ENCODE results near the gene CARD11. TPM values are rescaled to one million over a fixed set of nuclear protein-coding genes. Genes with fewer than 3 reads are reported as not detected.

CARD11 gene
- total RNA-seq, 4 donors from 2014 or later: 0.26 to 2.0 (median 0.70) TPM

DNA sequence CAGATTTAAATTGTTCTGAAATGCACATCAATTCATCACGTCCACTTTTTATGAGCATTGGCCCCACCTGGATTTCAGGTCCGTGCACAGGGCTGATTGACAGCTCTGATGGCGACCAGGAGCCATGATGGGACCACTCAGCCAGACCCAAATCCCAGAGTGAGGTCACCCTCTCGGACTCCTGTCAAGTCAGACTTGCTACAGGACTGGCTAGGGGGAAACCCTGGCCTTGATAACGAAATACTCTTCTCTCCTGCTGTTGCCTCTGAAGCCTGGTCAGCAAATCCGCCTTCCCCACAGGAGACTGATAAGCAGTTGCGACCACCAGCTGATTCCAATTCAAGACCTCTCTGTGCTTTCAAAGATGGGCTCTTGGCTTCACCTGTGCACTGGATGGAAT lies 76.4 kb downstream of the CARD11 start:
- Histone ChIP-seq H3K27me3 (peaks cover 0 to 9% (median 0%) of the 10 kb centered on the region in 4 donors), H3K36me3 (no peaks in the 10 kb centered on the region), H3K4me1 (no peaks in the 10 kb centered on the region), H3K4me3 (no peak overlapping the region), H3K27ac (replicated peaks in 1 of 4) (no peak overlapping the region), H3K9me3 (peaks cover 0 to 32% (median 18%) of the 10 kb centered on the region in 4 donors)
- no peak for DNase-seq (ENCODE audit: extremely low spot score)
- intact Hi-C loops (cut with DNase I): no loop called here
- WGBS: 87% methylated on average over 7 of the region's 7 CpGs
- TF ChIP-seq EP300 (IDR thresholded peaks at IDR 0.05): no peak

DNA sequence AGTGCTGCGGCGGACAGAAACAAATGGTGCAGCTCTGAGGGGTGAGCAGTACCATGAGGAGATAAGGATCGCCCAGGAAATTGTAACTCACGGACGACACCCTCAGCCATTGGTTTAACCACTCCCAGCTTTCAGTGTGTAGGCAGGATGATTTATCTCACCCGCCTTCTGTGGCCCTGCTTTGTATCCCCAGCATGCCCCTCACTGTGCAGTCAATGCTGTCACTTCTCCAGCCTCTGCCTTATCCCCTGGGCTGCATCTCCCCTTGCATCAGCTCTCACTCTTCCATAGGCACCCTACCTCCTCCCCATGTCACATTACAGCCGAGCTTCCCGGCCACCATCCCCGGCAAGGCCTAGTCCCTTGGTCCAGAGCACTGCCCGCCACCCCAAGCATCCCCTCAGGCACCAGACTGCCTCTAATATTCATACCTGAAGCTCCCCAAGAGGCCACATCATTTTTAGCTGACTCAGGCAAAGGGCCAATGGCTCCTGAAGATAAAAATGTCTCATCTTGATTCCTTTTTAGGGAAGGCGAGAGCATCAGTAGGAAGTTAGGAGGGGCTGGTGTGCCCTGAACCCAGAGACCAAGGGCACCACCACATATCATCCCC lies 77.1 kb downstream of the CARD11 start:
- peaks cover 0 to 32% (median 18%) of the 10 kb centered on the region in 4 donors for H3K9me3 ChIP-seq
- 86% methylated on average over 11 of the region's 11 CpGs for WGBS
- no peak overlapping the region for H3K27ac ChIP-seq (replicated peaks in 1 of 4)
- TF ChIP-seq POLR2A (IDR thresholded peaks at IDR 0.05; ENCODE audit: low read depth) (no peak), EP300 (IDR thresholded peaks at IDR 0.05) (no peak), POLR2AphosphoS5 (IDR thresholded peaks at IDR 0.05) (no peak)
- TF ChIP-seq, protein P1, sequence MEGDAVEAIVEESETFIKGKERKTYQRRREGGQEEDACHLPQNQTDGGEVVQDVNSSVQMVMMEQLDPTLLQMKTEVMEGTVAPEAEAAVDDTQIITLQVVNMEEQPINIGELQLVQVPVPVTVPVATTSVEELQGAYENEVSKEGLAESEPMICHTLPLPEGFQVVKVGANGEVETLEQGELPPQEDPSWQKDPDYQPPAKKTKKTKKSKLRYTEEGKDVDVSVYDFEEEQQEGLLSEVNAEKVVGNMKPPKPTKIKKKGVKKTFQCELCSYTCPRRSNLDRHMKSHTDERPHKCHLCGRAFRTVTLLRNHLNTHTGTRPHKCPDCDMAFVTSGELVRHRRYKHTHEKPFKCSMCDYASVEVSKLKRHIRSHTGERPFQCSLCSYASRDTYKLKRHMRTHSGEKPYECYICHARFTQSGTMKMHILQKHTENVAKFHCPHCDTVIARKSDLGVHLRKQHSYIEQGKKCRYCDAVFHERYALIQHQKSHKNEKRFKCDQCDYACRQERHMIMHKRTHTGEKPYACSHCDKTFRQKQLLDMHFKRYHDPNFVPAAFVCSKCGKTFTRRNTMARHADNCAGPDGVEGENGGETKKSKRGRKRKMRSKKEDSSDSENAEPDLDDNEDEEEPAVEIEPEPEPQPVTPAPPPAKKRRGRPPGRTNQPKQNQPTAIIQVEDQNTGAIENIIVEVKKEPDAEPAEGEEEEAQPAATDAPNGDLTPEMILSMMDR (IDR thresholded peaks at IDR 0.05): no peak
- H3K27me3 ChIP-seq: peaks cover 0 to 3% (median 0%) of the 10 kb centered on the region in 4 donors
- no peak for DNase-seq (ENCODE audit: extremely low spot score)
- H3K4me1 ChIP-seq: no peaks in the 10 kb centered on the region
- no peaks in the 10 kb centered on the region for H3K36me3 ChIP-seq
- H3K4me3 ChIP-seq: no peak overlapping the region
- intact Hi-C loops (cut with DNase I): no loop called here

- no peak for TF ChIP-seq POLR2A (IDR thresholded peaks at IDR 0.05; ENCODE audit: low read depth)
- TF ChIP-seq EP300 (IDR thresholded peaks at IDR 0.05): no peak
- TF ChIP-seq, protein P1 (IDR thresholded peaks at IDR 0.05): no peak
- no peak for TF ChIP-seq POLR2AphosphoS5 (IDR thresholded peaks at IDR 0.05)
- peaks cover 0 to 32% (median 18%) of the 10 kb centered on the region in 4 donors for H3K9me3 ChIP-seq
- intact Hi-C loops (cut with DNase I): no loop called here
Observed at GRCh38 chr7:2965745-2966270, 77.9 kb downstream of the CARD11 start.

GRCh38 chr7:2965301-2965700 lies 78.4 kb downstream of the CARD11 start:
- no peak for DNase-seq (ENCODE audit: extremely low spot score)
- H3K4me3 ChIP-seq: no peak overlapping the region
- 67% methylated on average over 1 of the region's 1 CpG for WGBS
- no peak overlapping the region for H3K27ac ChIP-seq (replicated peaks in 1 of 4)
- no peaks in the 10 kb centered on the region for H3K36me3 ChIP-seq
- intact Hi-C loops (cut with DNase I): no loop called here
- H3K9me3 ChIP-seq: peaks cover 0 to 32% (median 18%) of the 10 kb centered on the region in 4 donors
- TF ChIP-seq, protein P1 (IDR thresholded peaks at IDR 0.05): no peak
- TF ChIP-seq POLR2A (IDR thresholded peaks at IDR 0.05; ENCODE audit: low read depth): no peak
- TF ChIP-seq EP300 (IDR thresholded peaks at IDR 0.05): no peak
- no peak for TF ChIP-seq POLR2AphosphoS5 (IDR thresholded peaks at IDR 0.05)
- no peaks in the 10 kb centered on the region for H3K4me1 ChIP-seq
- H3K27me3 ChIP-seq: no peaks in the 10 kb centered on the region

More at GRCh38 chr7:2965745-2966270, 77.9 kb downstream of the CARD11 start:
- Histone ChIP-seq H3K27me3 (no peaks in the 10 kb centered on the region), H3K4me3 (no peak overlapping the region), H3K27ac (replicated peaks in 1 of 4) (no peak overlapping the region), H3K36me3 (no peaks in the 10 kb centered on the region), H3K4me1 (no peaks in the 10 kb centered on the region)
- no peak for DNase-seq (ENCODE audit: extremely low spot score)
- WGBS: 100% methylated on average over 1 of the region's 1 CpG

DNA sequence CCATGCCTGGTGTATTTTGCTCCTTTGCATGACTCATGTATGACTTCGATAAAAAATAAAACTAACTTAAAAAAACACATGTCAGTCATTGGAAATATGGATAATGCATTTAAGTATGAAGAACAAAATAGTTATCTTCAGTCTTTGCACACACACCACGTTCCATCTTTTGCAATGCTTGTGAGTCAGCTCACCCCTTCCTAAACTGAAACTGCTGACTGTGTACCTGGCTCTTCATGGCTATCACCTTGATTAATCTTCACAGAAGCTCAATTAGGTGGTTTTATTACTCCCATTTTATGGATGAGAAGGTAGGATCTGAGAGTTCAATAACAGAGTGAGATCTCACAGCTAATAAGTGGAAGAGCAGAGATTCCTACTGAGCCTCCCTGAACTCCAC lies 79.5 kb downstream of the CARD11 start:
- H3K36me3 ChIP-seq: no peaks in the 10 kb centered on the region
- TF ChIP-seq, protein P1 (IDR thresholded peaks at IDR 0.05): no peak
- TF ChIP-seq POLR2AphosphoS5 (IDR thresholded peaks at IDR 0.05) (no peak), POLR2A (IDR thresholded peaks at IDR 0.05; ENCODE audit: low read depth) (no peak), EP300 (IDR thresholded peaks at IDR 0.05) (no peak)

More for the DNA sequence above, 79.5 kb downstream of the CARD11 start:
- Histone ChIP-seq H3K27me3 (peaks cover 0 to 4% (median 0%) of the 10 kb centered on the region in 4 donors), H3K27ac (replicated peaks in 1 of 4) (no peak overlapping the region), H3K4me3 (no peak overlapping the region), H3K9me3 (peaks cover 0 to 32% (median 18%) of the 10 kb centered on the region in 4 donors), H3K4me1 (no peaks in the 10 kb centered on the region)
- 81% methylated on average over 2 of the region's 2 CpGs for WGBS
- intact Hi-C loops (cut with DNase I): no loop called here
- DNase-seq (ENCODE audit: extremely low spot score): no peak

Measured in esophagus muscularis mucosa (tissue), 4 donors.